GM19193 (cell line): ENCODE data around the gene MAPRE2.

Source experiments
- POLR2A ChIP-seq: IDR thresholded peaks from 4 replicates; pipeline ENCODE4 v1.6.1; 2011; ENCODE audit not compliant: insufficient read depth, insufficient read length; ENCODE audit errors: extremely low read depth

MAPRE2 gene

DNA sequence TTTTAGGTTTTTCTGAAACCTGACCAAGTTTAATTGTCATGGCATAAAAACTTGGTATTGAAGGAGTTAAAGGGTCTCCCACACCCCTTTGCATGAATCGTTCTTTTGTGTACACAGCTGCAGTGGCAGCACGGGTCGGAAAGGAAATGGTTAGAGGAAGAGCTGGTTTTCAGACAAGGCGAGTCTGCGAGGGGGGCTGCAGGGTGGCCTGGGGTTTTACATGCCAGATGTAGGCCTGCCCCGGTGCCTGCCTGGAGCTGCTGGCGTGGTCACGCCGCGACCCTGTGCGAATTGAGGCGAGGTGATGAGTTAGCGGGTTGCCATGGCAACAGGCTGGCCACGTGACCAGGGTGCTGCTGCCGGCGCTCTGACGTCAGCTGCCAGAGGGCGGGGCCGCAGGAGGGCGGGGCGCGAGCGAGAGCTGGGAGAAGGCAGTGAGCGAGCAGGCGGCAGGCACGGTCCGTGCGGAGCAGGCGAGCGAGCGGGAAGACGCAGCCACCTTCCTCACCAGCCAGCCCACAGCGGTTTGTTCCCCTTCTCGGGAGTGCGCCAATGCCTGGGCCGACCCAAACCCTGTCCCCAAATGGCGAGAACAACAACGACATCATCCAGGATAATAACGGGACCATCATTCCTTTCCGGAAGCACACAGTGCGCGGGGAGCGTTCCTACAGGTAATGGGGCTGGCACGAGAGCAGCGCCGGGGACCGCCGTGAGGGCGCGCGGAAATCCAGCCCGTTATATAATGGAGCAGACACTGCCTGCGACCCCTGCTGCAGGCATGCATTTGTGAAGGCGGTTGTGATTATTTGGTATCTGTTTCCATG lies at the start of gene MAPRE2:
MAPRE2 (plus strand) TSS at position 426 of the 827 bp plus-strand sequence; CDS start at position 553, 127 bp downstream.
- peak; percentile 90 for TF ChIP-seq POLR2A

GRCh38 chr18:34991561-34991960 lies 49.7 kb upstream of the MAPRE2 start:
- no peak for TF ChIP-seq POLR2A

- TF ChIP-seq POLR2A: no peak
Measured at GRCh38 chr18:34993289-34993688, 47.9 kb upstream of the MAPRE2 start.

DNA sequence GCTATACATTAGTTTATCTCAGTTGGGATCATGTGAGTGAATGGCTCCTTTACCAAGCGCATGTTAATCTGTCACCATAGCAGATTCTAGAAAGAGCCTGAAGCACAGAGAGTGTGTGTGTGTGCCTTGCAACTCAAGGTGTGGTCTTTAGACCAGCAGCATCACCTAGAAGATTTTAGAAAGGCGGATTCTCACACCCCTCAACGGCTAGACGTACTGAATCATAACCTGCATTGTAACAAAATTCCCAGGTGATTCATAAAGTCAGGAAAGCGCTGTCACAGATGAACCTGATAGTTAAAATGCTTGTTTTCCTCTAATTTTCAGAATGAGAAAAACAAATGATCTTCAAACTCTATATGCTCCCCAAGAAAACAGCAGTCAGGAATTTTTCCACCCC lies 45.5 kb upstream of the MAPRE2 start:
- TF ChIP-seq POLR2A: no peak

DNA sequence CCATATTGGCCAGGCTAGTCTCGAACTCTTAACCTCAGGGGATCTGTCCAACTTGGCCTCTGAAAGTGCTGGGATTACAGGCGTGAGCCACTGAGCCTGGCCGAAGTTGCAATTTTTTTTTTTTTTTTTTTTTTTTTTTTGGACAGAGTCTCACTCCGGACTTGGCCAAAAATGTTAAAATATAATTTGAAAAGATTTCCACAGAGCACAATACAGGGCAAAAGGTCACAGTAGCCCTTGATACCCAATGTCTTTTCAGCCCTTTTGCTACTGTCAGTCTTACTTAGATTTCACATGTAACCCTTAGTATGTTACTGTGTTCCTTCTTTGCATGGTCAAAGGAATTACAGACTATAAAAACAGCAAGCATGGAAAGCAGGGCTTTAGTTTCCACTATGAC lies 42.6 kb upstream of the MAPRE2 start:
- TF ChIP-seq POLR2A: no peak

GRCh38 chr18:34999756-35000289 lies 41.4 kb upstream of the MAPRE2 start:
- no peak for TF ChIP-seq POLR2A

DNA sequence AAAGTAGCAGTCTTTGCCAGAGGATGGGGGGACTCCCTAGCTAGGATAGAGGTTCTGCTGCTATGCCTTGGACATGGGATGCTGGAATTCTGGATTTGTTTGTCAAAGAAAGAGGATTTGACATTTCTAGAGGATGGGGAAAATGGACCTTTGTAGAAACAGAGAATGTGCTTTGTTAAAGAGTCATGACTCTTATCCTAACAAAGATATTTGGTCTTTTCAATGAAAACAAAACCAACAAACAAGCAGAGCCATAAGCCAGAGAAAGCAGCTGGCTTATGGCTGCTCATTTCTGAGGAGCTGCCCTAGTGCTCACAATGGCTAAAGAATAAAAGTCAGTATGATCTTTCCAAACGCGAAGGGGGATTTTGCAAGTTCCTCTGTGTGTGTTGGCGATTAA lies 40.8 kb upstream of the MAPRE2 start:
- TF ChIP-seq POLR2A: no peak

GRCh38 chr18:35002120-35002519 lies 39.1 kb upstream of the MAPRE2 start:
- no peak for TF ChIP-seq POLR2A

DNA sequence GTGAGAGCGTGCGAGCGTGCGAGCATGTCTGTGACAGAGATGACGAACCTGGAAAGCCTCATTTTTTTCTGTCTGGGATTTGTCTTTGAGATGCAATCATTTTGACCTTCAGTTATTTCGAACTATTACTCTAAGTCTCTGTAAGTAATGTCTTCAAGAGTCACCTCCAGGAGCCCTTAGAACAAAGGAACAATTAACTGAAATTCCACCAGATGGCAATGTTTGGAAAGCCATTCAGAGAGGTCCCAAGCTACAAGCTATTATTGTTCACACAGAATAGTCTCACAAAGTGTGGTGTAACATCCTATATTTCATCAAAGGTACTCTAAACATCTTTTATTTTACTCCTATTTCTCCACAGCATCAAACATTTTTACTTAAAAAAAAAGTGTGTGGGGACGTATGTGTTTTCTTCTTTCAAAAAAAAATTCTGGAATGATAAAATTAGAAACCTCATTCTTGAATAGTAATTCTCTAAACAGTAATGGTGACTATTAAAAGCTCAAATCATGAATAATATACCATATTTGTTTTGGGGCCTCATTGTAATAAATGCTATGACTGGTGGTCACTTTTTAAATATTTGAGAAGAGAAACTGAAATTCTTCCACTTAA lies 35.1 kb upstream of the MAPRE2 start:
- TF ChIP-seq POLR2A: no peak

GRCh38 chr18:35010156-35010555 lies 31.1 kb upstream of the MAPRE2 start:
- no peak for TF ChIP-seq POLR2A

GRCh38 chr18:35010993-35011392 lies 30.2 kb upstream of the MAPRE2 start:
- TF ChIP-seq POLR2A: no peak

DNA sequence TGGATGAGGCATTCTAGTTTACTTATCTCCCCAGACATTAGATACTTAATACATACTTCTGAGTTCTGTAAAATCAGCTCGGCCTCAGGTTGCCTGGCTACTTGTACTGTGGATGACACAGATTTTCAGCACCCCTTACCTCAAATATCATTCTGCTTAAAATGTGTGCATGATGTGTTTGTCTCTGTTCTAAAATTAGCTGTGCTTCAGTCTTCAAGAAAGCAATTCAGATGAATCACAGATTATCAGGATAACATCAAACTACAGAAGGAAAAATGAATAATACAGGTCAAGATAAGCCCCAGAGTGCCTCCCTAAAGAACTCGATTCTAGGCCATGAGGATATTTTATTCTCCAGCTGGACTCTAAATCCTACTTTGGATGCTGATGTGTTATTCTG lies 21.3 kb upstream of the MAPRE2 start:
- TF ChIP-seq POLR2A: no peak

GRCh38 chr18:35022426-35023001 lies 18.7 kb upstream of the MAPRE2 start:
- TF ChIP-seq POLR2A: no peak

DNA sequence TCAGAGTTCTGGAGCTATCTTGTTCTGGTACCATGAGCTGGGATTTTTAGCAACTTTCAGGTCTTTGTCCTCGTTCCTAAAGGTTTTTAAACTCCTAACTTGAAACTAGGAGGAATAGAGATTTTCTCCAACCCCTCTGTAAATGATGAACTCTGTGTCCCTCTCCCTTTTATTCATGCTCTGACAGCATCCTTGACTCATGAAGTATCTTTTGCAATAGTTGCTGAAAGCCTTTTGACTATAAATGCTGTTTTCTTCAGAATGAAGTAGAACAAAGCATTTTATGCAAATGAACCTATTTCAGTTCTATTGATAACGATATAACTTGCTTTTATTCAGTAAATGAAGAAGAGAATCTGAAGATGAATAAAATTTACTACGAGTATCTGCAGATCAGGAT lies 17.0 kb upstream of the MAPRE2 start:
- no peak for TF ChIP-seq POLR2A

DNA sequence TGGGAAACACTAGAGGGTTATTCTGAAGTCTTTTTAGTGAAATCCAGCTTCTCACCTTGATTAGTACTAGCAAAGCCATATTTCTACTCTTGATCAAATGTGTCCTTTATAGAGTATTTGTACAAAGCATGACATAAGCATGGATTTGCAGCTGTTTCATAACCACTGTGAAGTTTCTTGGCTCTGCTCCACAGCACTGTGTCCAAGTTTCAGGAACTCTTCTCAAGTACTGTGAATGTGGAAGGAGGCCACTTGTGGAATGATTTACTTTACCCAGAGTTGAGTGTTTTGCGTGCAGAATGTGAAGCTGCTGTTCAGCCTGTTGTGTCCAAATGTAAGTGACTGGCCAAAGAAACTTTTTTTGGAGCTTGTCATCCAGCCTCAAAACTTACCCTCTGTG lies 16.2 kb upstream of the MAPRE2 start:
- TF ChIP-seq POLR2A: no peak

DNA sequence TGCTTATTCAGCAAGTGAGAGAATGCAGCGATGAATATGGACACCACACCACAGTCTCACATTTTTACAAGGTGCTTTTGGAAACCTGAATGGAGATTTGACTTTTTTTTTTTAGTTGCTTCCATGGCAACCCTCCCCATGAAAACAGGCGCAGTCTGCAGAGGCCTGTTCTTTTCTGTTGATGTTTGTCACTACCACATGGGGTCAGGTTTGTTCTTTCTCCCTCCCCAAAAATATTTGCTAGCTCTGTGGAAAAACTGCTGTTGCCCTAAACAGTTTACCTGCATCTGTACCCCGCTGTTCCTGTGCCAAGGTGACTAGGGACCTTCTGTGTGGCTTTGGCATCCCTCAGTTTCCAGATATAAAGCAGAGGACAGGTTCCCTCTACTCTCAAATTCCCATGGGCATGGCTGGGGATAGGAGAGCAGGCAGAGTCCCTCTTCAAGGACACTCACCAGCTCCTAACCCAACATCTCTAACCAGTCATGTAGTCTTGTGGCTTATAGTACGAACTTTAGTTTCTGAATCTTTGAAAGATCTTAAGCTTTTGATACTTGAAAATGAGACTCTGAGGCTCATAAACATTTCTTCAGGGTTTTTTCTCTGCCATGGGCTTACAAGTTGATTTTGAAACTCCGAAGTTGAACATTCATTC lies 14.7 kb upstream of the MAPRE2 start:
- no peak for TF ChIP-seq POLR2A

- no peak for TF ChIP-seq POLR2A
Measured at GRCh38 chr18:35027206-35027605, 14.0 kb upstream of the MAPRE2 start.
